ENCODE results near the gene ZBTB17.

- TF ChIP-seq, protein P1, sequence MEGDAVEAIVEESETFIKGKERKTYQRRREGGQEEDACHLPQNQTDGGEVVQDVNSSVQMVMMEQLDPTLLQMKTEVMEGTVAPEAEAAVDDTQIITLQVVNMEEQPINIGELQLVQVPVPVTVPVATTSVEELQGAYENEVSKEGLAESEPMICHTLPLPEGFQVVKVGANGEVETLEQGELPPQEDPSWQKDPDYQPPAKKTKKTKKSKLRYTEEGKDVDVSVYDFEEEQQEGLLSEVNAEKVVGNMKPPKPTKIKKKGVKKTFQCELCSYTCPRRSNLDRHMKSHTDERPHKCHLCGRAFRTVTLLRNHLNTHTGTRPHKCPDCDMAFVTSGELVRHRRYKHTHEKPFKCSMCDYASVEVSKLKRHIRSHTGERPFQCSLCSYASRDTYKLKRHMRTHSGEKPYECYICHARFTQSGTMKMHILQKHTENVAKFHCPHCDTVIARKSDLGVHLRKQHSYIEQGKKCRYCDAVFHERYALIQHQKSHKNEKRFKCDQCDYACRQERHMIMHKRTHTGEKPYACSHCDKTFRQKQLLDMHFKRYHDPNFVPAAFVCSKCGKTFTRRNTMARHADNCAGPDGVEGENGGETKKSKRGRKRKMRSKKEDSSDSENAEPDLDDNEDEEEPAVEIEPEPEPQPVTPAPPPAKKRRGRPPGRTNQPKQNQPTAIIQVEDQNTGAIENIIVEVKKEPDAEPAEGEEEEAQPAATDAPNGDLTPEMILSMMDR (conservative IDR thresholded peaks at IDR 0.05) = no peak
- no peak for TF ChIP-seq EZH2 (IDR thresholded peaks at IDR 0.05; ENCODE audit: low read depth)
Measured at GRCh38 chr1:15963363-15963967, 12.4 kb downstream of the ZBTB17 start.
